IMR-90 (cell line): Measurements from ENCODE around the gene SYDE2. TPM values are rescaled to one million over a fixed set of nuclear protein-coding genes. Genes with fewer than 3 reads are reported as not detected.

Experiments
- ATAC-seq: fragments of 200-7000 bp; cut with Tn5 transposase; 2 replicates; pipeline ENCODE4 v1.9.1; 2020; ENCODE audit warnings: low read depth, mild to moderate bottlenecking, moderate library complexity
- BruUV-seq: library from RNA; stranded (reverse); fragments of 400-500 nt; replicated peaks from 2 replicates; lab custom pipeline; 2021; lab: Mats Ljungman, UMichigan
- CTCF ChIA-PET: fragments of 300-600 bp; formaldehyde crosslinking; extraction: SDS; loops from one replicate; lab custom pipeline; 2021; ENCODE audit warnings: antibody characterized with exemption; lab: Yijun Ruan, JAX
- POLR2A ChIA-PET: fragments of 300-600 bp; sonication (Branson Sonifier 250); formaldehyde crosslinking; loops from one replicate; lab custom pipeline; 2022; ENCODE audit warnings: antibody characterized with exemption; ENCODE audit not compliant: unreplicated experiment; lab: Charles Lee
- DNase-seq: peaks from one replicate; pipeline ENCODE4 v3.0.0; 2013
- H2AFZ ChIP-seq: replicated peaks from 2 replicates; pipeline ENCODE3; 2013; ENCODE audit warnings: low read length, mild to moderate bottlenecking; ENCODE audit not compliant: poor library complexity
- H2AK5ac ChIP-seq: 2 replicates; pipeline ENCODE4 v1.6.1; 2013; ENCODE audit warnings: low read depth, low read length, inconsistent platforms
- H2AK9ac ChIP-seq: replicated peaks from 2 replicates; pipeline ENCODE3; 2013; ENCODE audit warnings: mild to moderate bottlenecking, low read depth, low read length, moderate library complexity; ENCODE audit not compliant: poor library complexity
- H2BK120ac ChIP-seq: 2 replicates; pipeline ENCODE4 v1.6.1; 2013; ENCODE audit warnings: low read depth, low read length, inconsistent platforms
- H2BK15ac ChIP-seq: 3 replicates; pipeline ENCODE4 v1.6.1; 2013; ENCODE audit warnings: low read depth, low read length, inconsistent platforms
- H2BK20ac ChIP-seq: 2 replicates; pipeline ENCODE4 v1.6.1; 2013; ENCODE audit warnings: low read depth, mild to moderate bottlenecking, inconsistent platforms, low read length, moderate library complexity
- H2BK5ac ChIP-seq: 2 replicates; pipeline ENCODE4 v1.6.1; 2013; ENCODE audit warnings: mild to moderate bottlenecking, low read depth, low read length, inconsistent platforms; ENCODE audit not compliant: poor library complexity, severe bottlenecking
- H3K14ac ChIP-seq: replicated peaks from 2 replicates; pipeline ENCODE4 v1.6.1; 2013; ENCODE audit warnings: low read depth, low read length, inconsistent platforms
- H3K18ac ChIP-seq: 2 replicates; pipeline ENCODE4 v1.6.1; 2013; ENCODE audit warnings: low read depth, low read length, control low read depth
- H3K23ac ChIP-seq: 2 replicates; pipeline ENCODE4 v1.6.1; 2013; ENCODE audit warnings: low read depth, low read length, inconsistent platforms
- H3K27ac ChIP-seq: 2 replicates; pipeline ENCODE4 v1.5.1; 2013; ENCODE audit warnings: mild to moderate bottlenecking, control low read depth, low read length; ENCODE audit not compliant: insufficient read depth
- H3K27me3 ChIP-seq: 2 replicates; pipeline ENCODE4 v1.6.1; 2013; ENCODE audit warnings: low read length; ENCODE audit not compliant: control insufficient read depth, insufficient read depth
- H3K36me3 ChIP-seq: 2 replicates; pipeline ENCODE4 v1.6.1; 2013; ENCODE audit warnings: low read length, mixed read lengths; ENCODE audit not compliant: control insufficient read depth, insufficient read depth
- H3K4ac ChIP-seq: 2 replicates; pipeline ENCODE4 v1.6.1; 2013; ENCODE audit warnings: low read depth, low read length, inconsistent platforms
- H3K4me1 ChIP-seq: 2 replicates; pipeline ENCODE4 v1.6.1; 2013; ENCODE audit warnings: low read length, mixed read lengths; ENCODE audit not compliant: control insufficient read depth, insufficient read depth
- H3K4me2 ChIP-seq: 2 replicates; pipeline ENCODE4 v1.6.1; 2013; ENCODE audit warnings: low read depth, mild to moderate bottlenecking, control low read depth, low read length, moderate library complexity
- H3K4me3 ChIP-seq: 2 replicates; pipeline ENCODE4 v1.5.1; 2013; ENCODE audit warnings: low read depth, mild to moderate bottlenecking, control low read depth, low read length, moderate library complexity; ENCODE audit not compliant: insufficient read depth
- H3K56ac ChIP-seq: 2 replicates; pipeline ENCODE4 v1.6.1; 2013; ENCODE audit warnings: low read length, inconsistent platforms; ENCODE audit not compliant: insufficient read depth; ENCODE audit errors: extremely low read depth
- H3K79me1 ChIP-seq, 2 experiments: 2 replicates each; pipeline ENCODE4 v1.6.1; 2013; ENCODE audit warnings: low read length in 2 of 2, inconsistent platforms in 1 of 2, low read depth in 1 of 2
- H3K9ac ChIP-seq: 2 replicates; pipeline ENCODE4 v1.6.1; 2013; ENCODE audit warnings: low read depth, low read length, control low read depth
- H3K9me1 ChIP-seq: 2 replicates; pipeline ENCODE4 v1.6.1; 2013; ENCODE audit warnings: low read length, inconsistent platforms; ENCODE audit not compliant: insufficient read depth
- H3K9me3 ChIP-seq: 2 replicates; pipeline ENCODE4 v1.6.1; 2013; ENCODE audit warnings: low read length; ENCODE audit not compliant: control insufficient read depth, insufficient read depth
- H4K20me1 ChIP-seq: 2 replicates; pipeline ENCODE4 v1.6.1; 2013; ENCODE audit warnings: low read length, inconsistent platforms; ENCODE audit not compliant: insufficient read depth
- H4K5ac ChIP-seq: 2 replicates; pipeline ENCODE4 v1.6.1; 2013; ENCODE audit warnings: mild to moderate bottlenecking, low read depth, low read length, control low read depth
- H4K8ac ChIP-seq, 2 experiments: 2 replicates each; pipeline ENCODE4 v1.6.1; 2013; ENCODE audit warnings: low read depth in 2 of 2, low read length in 2 of 2, control low read depth in 1 of 2, inconsistent platforms in 1 of 2
- H4K91ac ChIP-seq: 2 replicates; pipeline ENCODE4 v1.6.1; 2013; ENCODE audit warnings: low read depth, low read length, inconsistent platforms; ENCODE audit not compliant: insufficient read depth
- FOS ChIP-seq: fragments of 150-350 bp; IDR thresholded peaks from 2 replicates; pipeline ENCODE4 v1.6.1; 2016; ENCODE audit warnings: low read depth, low read length
- RFX5 ChIP-seq: IDR thresholded peaks from 2 replicates; pipeline ENCODE4 v1.8.0; 2012; ENCODE audit warnings: low read depth, mild to moderate bottlenecking, low read length, moderate library complexity
- WGBS, 2 experiments: methylation state at CpG; one replicate each; pipeline versions ENCODE4 v1.1.5 to v1.1.7; 2013; ENCODE audit warnings: missing lambda C conversion rate in 2 of 2; ENCODE audit not compliant: insufficient read length in 1 of 2; ENCODE audit errors: extremely low coverage in 2 of 2; 5-methylcytosine and 5-hydroxymethylcytosine counted together
- dilution Hi-C: fragments of 300-500 bp; cut with HindIII; formaldehyde crosslinking; loops from one replicate; pipeline ENCODE4 v1.14.3; 2018; ENCODE audit warnings: low sequenced_read_pairs; ENCODE audit not compliant: unreplicated experiment
- in situ Hi-C: fragments of 300-500 bp; cut with MboI; formaldehyde crosslinking; loops from 3 replicates; pipeline ENCODE4 v1.14.3; 2019; ENCODE audit warnings: low sequenced_read_pairs, inconsistent platforms, mixed read lengths
- intact Hi-C: fragments of 100-400 bp; cut with micrococcal nuclease; formaldehyde crosslinking; loops from 2 replicates; pipeline ENCODE4 v1.10.0; 2022
- polyA plus RNA-seq, 3 experiments: library from polyadenylated mRNA; depleted of rRNA; stranded (reverse); fragments of >200 nt; gene quantifications; 2 replicates each; pipeline ENCODE4 v1.2.3, GENCODE V29; 2012; ENCODE audit warnings: low replicate concordance in 1 of 3
- total RNA-seq: library from RNA; depleted of rRNA; stranded (reverse); fragments of >200 nt; gene quantifications from 2 replicates; pipeline ENCODE4 v1.2.3, GENCODE V29; 2012

The SYDE2 gene
- total and polyA plus RNA-seq, 2 of the 4 experiments (the other 2 are of a cell fraction) = 1.8 to 10.0 TPM

DNA sequence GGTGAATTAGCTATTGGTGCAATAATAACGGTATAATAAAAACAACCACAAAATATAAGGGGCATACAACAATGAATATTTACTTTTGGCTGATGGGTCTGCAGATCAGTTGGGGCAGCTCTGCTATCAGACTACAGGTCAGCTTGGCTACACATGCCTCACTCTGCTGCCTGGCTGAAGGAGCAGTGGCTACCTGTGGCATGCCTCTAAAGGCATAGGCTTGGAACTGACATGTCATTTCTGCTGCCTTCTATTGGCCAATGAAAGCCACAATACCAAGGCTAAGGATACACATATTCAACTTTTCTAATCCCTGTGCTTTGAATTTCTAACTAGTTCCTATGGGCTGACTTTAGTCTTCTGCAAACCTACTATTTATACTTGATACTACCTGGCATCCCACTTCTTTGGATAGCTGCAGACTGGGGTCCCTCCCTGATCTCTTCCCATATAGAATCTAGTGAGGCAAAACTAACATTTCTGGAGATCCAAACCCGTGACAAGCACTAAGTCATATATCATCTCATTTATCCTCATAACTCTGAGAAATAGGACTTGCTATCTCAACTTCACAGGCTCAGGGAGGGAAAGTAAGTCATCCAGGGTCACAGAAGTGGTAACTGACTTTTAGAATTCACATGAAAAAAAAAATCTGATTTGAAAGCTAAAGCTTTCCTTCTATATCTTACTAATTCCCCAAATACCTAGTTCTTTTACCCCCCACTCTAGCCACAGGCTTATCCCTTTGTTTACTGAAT, 19.2 kb upstream of the SYDE2 start:
- Histone ChIP-seq H3K27me3 (no peaks in the 10 kb centered on the region), H2AFZ (no peak overlapping the region), H2BK20ac (peak overlapping the region; percentile 99), H3K18ac (peak overlapping the region; percentile 98), H2BK120ac (peak overlapping the region; percentile 99), H2AK9ac (no peak overlapping the region), H3K4me2 (no peak overlapping the region), H3K27ac (peak overlapping the region; percentile 79; the same call in 1 of the 2 replicates), H2AK5ac (peak overlapping the region; percentile 63; the same call in 1 of the 2 replicates), H3K56ac (peak overlapping the region; percentile 73), H3K4me1 (peaks cover 16% of the 10 kb centered on the region), H4K20me1 (no peaks in the 10 kb centered on the region), H4K91ac (peak overlapping the region; percentile 99), H3K9ac (no peak overlapping the region; the same call in 1 of the 2 replicates), H3K14ac (peak overlapping the region; percentile 98), H3K9me3 (peaks cover 2% of the 10 kb centered on the region; the same call in 1 of the 2 replicates), H3K4me3 (no peak overlapping the region), H2BK15ac (peak overlapping the region; percentile 89; the same call in 2 of the 3 replicates), H4K8ac (peak overlapping the region; percentile 20 to 92; a peak in 3 of 4 replicates), H3K36me3 (no peaks in the 10 kb centered on the region), H2BK5ac (peak overlapping the region; percentile 94), H4K5ac (peak overlapping the region; percentile 99), H3K4ac (peak overlapping the region; percentile 98), H3K23ac (peak overlapping the region; percentile 96), H3K9me1 (peaks cover 12% of the 10 kb centered on the region), H3K79me1 (no peaks in the 10 kb centered on the region)
- ATAC-seq = no peak
- no CpG with 5 or more reads among the region's 2 CpGs for WGBS, 2 experiments
- in situ Hi-C loops (no loop called here), intact Hi-C loops (no loop called here), dilution Hi-C loops (no loop called here)
- no peak for TF ChIP-seq RFX5
- TF ChIP-seq FOS = no peak
- ChIA-PET POLR2A (no interaction called here), CTCF (interaction anchor here (0.7 to 1.1 kb wide), 2 partner anchors 34 to 39 kb away, joined by 3 to 4 read pairs; partner anchors contain the start of gene C1orf52)
- no peak for DNase-seq
- BruUV-seq = no TSS peak
